Activated naive CD4-positive, alpha-beta T cell treated with anti-CD3 and anti-CD28 coated beads, Interleukin-2, amount 50 U/mL, for 24 hours (primary cell): ENCODE measurements around the gene RPH3AL.

Experiments
- H3K27ac Mint-ChIP-seq: one replicate; pipeline ENCODE4 v1.8.0; 2021; ENCODE audit warnings: mild to moderate bottlenecking, mixed read lengths
- H3K27me3 Mint-ChIP-seq: one replicate; pipeline ENCODE4 v1.8.0; 2021; ENCODE audit warnings: mixed read lengths
- H3K36me3 Mint-ChIP-seq: one replicate; pipeline ENCODE4 v1.8.0; 2021; ENCODE audit warnings: mixed read lengths
- H3K4me1 Mint-ChIP-seq: one replicate; pipeline ENCODE4 v1.8.0; 2021; ENCODE audit warnings: mixed read lengths
- H3K4me3 Mint-ChIP-seq: one replicate; pipeline ENCODE4 v1.8.0; 2021; ENCODE audit warnings: mild to moderate bottlenecking, mixed read lengths
- H3K9me3 Mint-ChIP-seq: one replicate; pipeline ENCODE4 v1.8.0; 2021; ENCODE audit warnings: mixed read lengths

The RPH3AL gene

GRCh38 chr17:364766-365165 lies 12.2 kb upstream of the RPH3AL start:
- Mint-ChIP-seq H3K27ac (peak overlapping the region; percentile 8), H3K9me3 (no peaks in the 10 kb centered on the region), H3K27me3 (peaks cover 2% of the 10 kb centered on the region), H3K4me1 (peaks cover 30% of the 10 kb centered on the region), H3K4me3 (no peak overlapping the region), H3K36me3 (no peaks in the 10 kb centered on the region)

- Mint-ChIP-seq H3K27me3 (peaks cover 2% of the 10 kb centered on the region), H3K9me3 (no peaks in the 10 kb centered on the region), H3K36me3 (no peaks in the 10 kb centered on the region), H3K27ac (no peak overlapping the region), H3K4me1 (peaks cover 30% of the 10 kb centered on the region), H3K4me3 (no peak overlapping the region)
Observed at GRCh38 chr17:364308-364707, 11.7 kb upstream of the RPH3AL start.

- Mint-ChIP-seq H3K4me1 (peaks cover 24% of the 10 kb centered on the region), H3K27ac (no peak overlapping the region), H3K36me3 (no peaks in the 10 kb centered on the region), H3K9me3 (no peaks in the 10 kb centered on the region), H3K4me3 (no peak overlapping the region), H3K27me3 (peaks cover 2% of the 10 kb centered on the region)
Observed at GRCh38 chr17:362721-363120, 10.1 kb upstream of the RPH3AL start.

- H3K4me1 Mint-ChIP-seq, result peaks cover 12% of the 10 kb centered on the region
- H3K27ac Mint-ChIP-seq, result no peak overlapping the region
- peaks cover 2% of the 10 kb centered on the region for H3K27me3 Mint-ChIP-seq
- H3K4me3 Mint-ChIP-seq, result no peak overlapping the region
- no peaks in the 10 kb centered on the region for H3K36me3 Mint-ChIP-seq
- no peaks in the 10 kb centered on the region for H3K9me3 Mint-ChIP-seq
Observed at GRCh38 chr17:360092-360750, 7.6 kb upstream of the RPH3AL start.

GRCh38 chr17:358491-359151 lies 6.0 kb upstream of the RPH3AL start:
- Mint-ChIP-seq H3K27me3 (no peaks in the 10 kb centered on the region), H3K9me3 (no peaks in the 10 kb centered on the region), H3K4me1 (no peaks in the 10 kb centered on the region), H3K27ac (no peak overlapping the region), H3K36me3 (no peaks in the 10 kb centered on the region), H3K4me3 (no peak overlapping the region)

GRCh38 chr17:357644-358043 lies 5.0 kb upstream of the RPH3AL start:
- H3K27me3 Mint-ChIP-seq, result no peaks in the 10 kb centered on the region
- no peaks in the 10 kb centered on the region for H3K36me3 Mint-ChIP-seq
- no peak overlapping the region for H3K27ac Mint-ChIP-seq
- no peak overlapping the region for H3K4me3 Mint-ChIP-seq
- no peaks in the 10 kb centered on the region for H3K4me1 Mint-ChIP-seq
- no peaks in the 10 kb centered on the region for H3K9me3 Mint-ChIP-seq

- Mint-ChIP-seq H3K4me1 (no peaks in the 10 kb centered on the region), H3K9me3 (no peaks in the 10 kb centered on the region), H3K36me3 (no peaks in the 10 kb centered on the region), H3K4me3 (no peak overlapping the region), H3K27me3 (no peaks in the 10 kb centered on the region), H3K27ac (no peak overlapping the region)
Observed at GRCh38 chr17:356671-357434, 4.2 kb upstream of the RPH3AL start.

- H3K27ac Mint-ChIP-seq, result no peak overlapping the region
- H3K4me1 Mint-ChIP-seq, result no peaks in the 10 kb centered on the region
- no peaks in the 10 kb centered on the region for H3K9me3 Mint-ChIP-seq
- H3K4me3 Mint-ChIP-seq, result no peak overlapping the region
- H3K27me3 Mint-ChIP-seq, result no peaks in the 10 kb centered on the region
- H3K36me3 Mint-ChIP-seq, result no peaks in the 10 kb centered on the region
Observed at GRCh38 chr17:354651-355556, 2.3 kb upstream of the RPH3AL start.

GRCh38 chr17:353838-354234 lies 1.2 kb upstream of the RPH3AL start:
- H3K4me3 Mint-ChIP-seq, result no peak overlapping the region
- no peaks in the 10 kb centered on the region for H3K36me3 Mint-ChIP-seq
- H3K4me1 Mint-ChIP-seq, result no peaks in the 10 kb centered on the region
- no peak overlapping the region for H3K27ac Mint-ChIP-seq
- no peaks in the 10 kb centered on the region for H3K27me3 Mint-ChIP-seq
- H3K9me3 Mint-ChIP-seq, result no peaks in the 10 kb centered on the region

GRCh38 chr17:353213-353837 lies 718 bp upstream of the RPH3AL start:
- H3K27me3 Mint-ChIP-seq, result no peaks in the 10 kb centered on the region
- H3K36me3 Mint-ChIP-seq, result no peaks in the 10 kb centered on the region
- no peaks in the 10 kb centered on the region for H3K9me3 Mint-ChIP-seq
- no peak overlapping the region for H3K4me3 Mint-ChIP-seq
- no peak overlapping the region for H3K27ac Mint-ChIP-seq
- H3K4me1 Mint-ChIP-seq, result no peaks in the 10 kb centered on the region

GRCh38 chr17:351875-352420 lies 659 bp downstream of the RPH3AL start:
- no peaks in the 10 kb centered on the region for H3K9me3 Mint-ChIP-seq
- H3K27ac Mint-ChIP-seq, result no peak overlapping the region
- no peaks in the 10 kb centered on the region for H3K36me3 Mint-ChIP-seq
- H3K4me1 Mint-ChIP-seq, result no peaks in the 10 kb centered on the region
- no peak overlapping the region for H3K4me3 Mint-ChIP-seq
- no peaks in the 10 kb centered on the region for H3K27me3 Mint-ChIP-seq

- Mint-ChIP-seq H3K27ac (no peak overlapping the region), H3K27me3 (no peaks in the 10 kb centered on the region), H3K36me3 (no peaks in the 10 kb centered on the region), H3K9me3 (no peaks in the 10 kb centered on the region), H3K4me3 (no peak overlapping the region), H3K4me1 (no peaks in the 10 kb centered on the region)
Observed at GRCh38 chr17:351449-351738, 1.2 kb downstream of the RPH3AL start.

- H3K27me3 Mint-ChIP-seq, result no peaks in the 10 kb centered on the region
- H3K36me3 Mint-ChIP-seq, result no peaks in the 10 kb centered on the region
- no peaks in the 10 kb centered on the region for H3K4me1 Mint-ChIP-seq
- H3K27ac Mint-ChIP-seq, result no peak overlapping the region
- no peak overlapping the region for H3K4me3 Mint-ChIP-seq
- no peaks in the 10 kb centered on the region for H3K9me3 Mint-ChIP-seq
Observed at GRCh38 chr17:350706-351448, 1.7 kb downstream of the RPH3AL start.

- no peaks in the 10 kb centered on the region for H3K4me1 Mint-ChIP-seq
Observed at GRCh38 chr17:349666-350065, 2.9 kb downstream of the RPH3AL start.

More at GRCh38 chr17:349666-350065, 2.9 kb downstream of the RPH3AL start:
- Mint-ChIP-seq H3K27ac (no peak overlapping the region), H3K4me3 (no peak overlapping the region), H3K36me3 (no peaks in the 10 kb centered on the region), H3K9me3 (no peaks in the 10 kb centered on the region), H3K27me3 (no peaks in the 10 kb centered on the region)
